G401.6 (cell line): ENCODE results near the gene CPNE7.
A peak's percentile ranks its signal among the peaks of the same experiment; 100 is the strongest.

Experiments used
- FAIRE-seq: peaks from 2 replicates; lab custom pipeline; 2012; peaks lifted over from hg19 to GRCh38; lab: Jason Lieb, UNC

Gene CPNE7

GRCh38 chr16:89605186-89605970 lies 29.8 kb downstream of the CPNE7 start:
- no peak for FAIRE-seq

GRCh38 chr16:89606006-89606405 lies 30.4 kb downstream of the CPNE7 start:
- FAIRE-seq: no peak

- no peak for FAIRE-seq
Measured at GRCh38 chr16:89607453-89607852, 31.9 kb downstream of the CPNE7 start.

- no peak for FAIRE-seq
Measured at GRCh38 chr16:89607937-89608740, 32.6 kb downstream of the CPNE7 start.

- FAIRE-seq: peak; percentile 23
Measured at GRCh38 chr16:89610108-89610453, 34.5 kb downstream of the CPNE7 start.

GRCh38 chr16:89612415-89613166 lies 37.0 kb downstream of the CPNE7 start:
- no peak for FAIRE-seq

GRCh38 chr16:89613231-89613953 lies 37.8 kb downstream of the CPNE7 start, which contains the start of gene DPEP1:
TSS of gene DPEP1 (plus strand) at chr16:89613642. CDS start at chr16:89630411, 16,769 bp downstream.
- no peak for FAIRE-seq

- no peak for FAIRE-seq
Measured at GRCh38 chr16:89613954-89614459, 38.4 kb downstream of the CPNE7 start.

GRCh38 chr16:89615176-89615575 lies 39.6 kb downstream of the CPNE7 start:
- FAIRE-seq: no peak

GRCh38 chr16:89615596-89616090 lies 40.1 kb downstream of the CPNE7 start:
- FAIRE-seq: no peak

- FAIRE-seq: no peak
Measured at GRCh38 chr16:89616623-89617022, 41.1 kb downstream of the CPNE7 start.

- FAIRE-seq: no peak
Measured at GRCh38 chr16:89617036-89617435, 41.5 kb downstream of the CPNE7 start.

- peak; percentile 89 for FAIRE-seq
Measured at GRCh38 chr16:89618109-89618998, 42.8 kb downstream of the CPNE7 start.

GRCh38 chr16:89619840-89620239 lies 44.3 kb downstream of the CPNE7 start:
- FAIRE-seq: no peak

- no peak for FAIRE-seq
Measured at GRCh38 chr16:89620406-89620841, 44.9 kb downstream of the CPNE7 start.

GRCh38 chr16:89621136-89621697 lies 45.7 kb downstream of the CPNE7 start:
- FAIRE-seq: no peak

GRCh38 chr16:89621698-89622409 lies 46.3 kb downstream of the CPNE7 start:
- no peak for FAIRE-seq

GRCh38 chr16:89623511-89624261 lies 48.1 kb downstream of the CPNE7 start:
- FAIRE-seq: no peak
